GM23338 (cell line): ENCODE results near the gene TRIP4. TPM values are rescaled to one million over a fixed set of nuclear protein-coding genes. Genes with fewer than 3 reads are reported as not detected.

ENCODE experiments used
- ATAC-seq: fragments of 200-7000 bp; cut with Tn5 transposase; 3 replicates; pipeline ENCODE4 v1.9.1; 2020
- DNase-seq: peaks from one replicate; pipeline ENCODE4 v3.0.0-alpha.2; 2015; ENCODE audit warnings: low spot score
- H2AFZ ChIP-seq: fragments of 200-600 bp; sonication (generic); 2 replicates; pipeline ENCODE4 v1.8.0; 2016; ENCODE audit warnings: antibody characterized with exemption, mild to moderate bottlenecking, moderate library complexity
- H3F3A ChIP-seq: fragments of 200-600 bp; sonication (generic); replicated peaks from 2 replicates; pipeline ENCODE4 v1.8.0; 2017; ENCODE audit warnings: antibody characterized with exemption, mixed run types, low read depth
- H3K27ac ChIP-seq: fragments of 200-600 bp; sonication (generic); 2 replicates; pipeline ENCODE4 v1.6.1; 2016; ENCODE audit warnings: low read depth
- H3K27me3 ChIP-seq: fragments of 200-600 bp; sonication (generic); 2 replicates; pipeline ENCODE4 v1.8.0; 2016; ENCODE audit warnings: mild to moderate bottlenecking, mixed run types, moderate library complexity; ENCODE audit not compliant: insufficient read depth
- H3K36me3 ChIP-seq: fragments of 200-600 bp; sonication (generic); 2 replicates; pipeline ENCODE4 v1.8.0; 2016; ENCODE audit warnings: mild to moderate bottlenecking; ENCODE audit not compliant: insufficient read depth
- H3K4me1 ChIP-seq: fragments of 200-600 bp; sonication (generic); 2 replicates; pipeline ENCODE4 v1.8.0; 2016; ENCODE audit warnings: mild to moderate bottlenecking, moderate library complexity; ENCODE audit not compliant: insufficient read depth
- H3K4me2 ChIP-seq: fragments of 200-600 bp; sonication (generic); 2 replicates; pipeline ENCODE4 v1.7.1; 2017; ENCODE audit warnings: mixed run types
- H3K4me3 ChIP-seq: fragments of 200-600 bp; sonication (generic); 2 replicates; pipeline ENCODE4 v1.6.1; 2016; ENCODE audit warnings: mixed run types
- H3K79me2 ChIP-seq: fragments of 200-600 bp; sonication (generic); replicated peaks from 2 replicates; pipeline ENCODE4 v1.8.0; 2017; ENCODE audit warnings: mild to moderate bottlenecking; ENCODE audit not compliant: insufficient read depth
- H3K9me2 ChIP-seq: fragments of 200-600 bp; sonication (generic); 2 replicates; pipeline ENCODE4 v1.8.0; 2017; ENCODE audit not compliant: insufficient read depth
- H4K20me1 ChIP-seq: fragments of 200-600 bp; sonication (generic); replicated peaks from 2 replicates; pipeline ENCODE4 v1.8.0; 2017; ENCODE audit warnings: mild to moderate bottlenecking; ENCODE audit not compliant: insufficient read depth
- H3K27ac Mint-ChIP-seq: 2 replicates; pipeline ENCODE4 v1.8.0; 2020; ENCODE audit warnings: inconsistent platforms, mild to moderate bottlenecking, moderate library complexity, mixed read lengths
- H3K27me3 Mint-ChIP-seq: 3 replicates; pipeline ENCODE4 v1.8.0; 2022; ENCODE audit warnings: low read depth, mild to moderate bottlenecking, moderate library complexity, mixed read lengths, inconsistent platforms; ENCODE audit not compliant: insufficient read depth, poor library complexity
- H3K36me3 Mint-ChIP-seq: 3 replicates; pipeline ENCODE4 v1.8.0; 2021; ENCODE audit warnings: low read depth, mild to moderate bottlenecking, inconsistent platforms, moderate library complexity, mixed read lengths
- H3K4me1 Mint-ChIP-seq: 3 replicates; pipeline ENCODE4 v1.8.0; 2020; ENCODE audit warnings: mild to moderate bottlenecking, inconsistent platforms, mixed read lengths
- H3K4me3 Mint-ChIP-seq: 3 replicates; pipeline ENCODE4 v1.8.0; 2021; ENCODE audit warnings: moderate library complexity, mild to moderate bottlenecking, inconsistent platforms, mixed read lengths
- H3K9me3 Mint-ChIP-seq: 3 replicates; pipeline ENCODE4 v1.8.0; 2020; ENCODE audit warnings: moderate library complexity, mild to moderate bottlenecking, inconsistent platforms, mixed read lengths
- CREB1 ChIP-seq: fragments of 250-450 bp; sonication (Bioruptor Pico); IDR thresholded peaks from 2 replicates; pipeline ENCODE4 v1.5.0; 2020; ENCODE audit warnings: low read depth, mild to moderate bottlenecking, moderate library complexity
- EZH2 ChIP-seq: fragments of 200-600 bp; sonication (generic); IDR thresholded peaks from one replicate; pipeline ENCODE4 v1.8.0; 2017; ENCODE audit warnings: antibody characterized with exemption, mild to moderate bottlenecking, low read depth; ENCODE audit not compliant: unreplicated experiment
- EZH2phosphoT487 ChIP-seq: fragments of 200-600 bp; sonication (generic); IDR thresholded peaks from one replicate; pipeline ENCODE4 v1.8.1; 2018; ENCODE audit warnings: antibody characterized with exemption; ENCODE audit not compliant: unreplicated experiment
- JUNB ChIP-seq: IDR thresholded peaks from one replicate; pipeline ENCODE4 v1.6.1; 2016; ENCODE audit warnings: antibody characterized with exemption; ENCODE audit not compliant: unreplicated experiment
- POLR2AphosphoS5 ChIP-seq: IDR thresholded peaks from 2 replicates; pipeline ENCODE4 v1.6.1; 2016; ENCODE audit warnings: antibody characterized with exemption, low read depth
- STAT1 ChIP-seq: IDR thresholded peaks from one replicate; pipeline ENCODE4 v1.6.1; 2016; ENCODE audit warnings: antibody characterized with exemption; ENCODE audit not compliant: unreplicated experiment
- ZNF114 ChIP-seq: fragments of 250-450 bp; sonication (Bioruptor Pico); IDR thresholded peaks from 2 replicates; pipeline ENCODE4 v1.5.0; 2020; ENCODE audit warnings: mild to moderate bottlenecking, moderate library complexity
- ZNF331 ChIP-seq: fragments of 250-450 bp; sonication (Bioruptor Pico); IDR thresholded peaks from 2 replicates; pipeline ENCODE4 v1.5.0; 2020; ENCODE audit warnings: low read depth, mild to moderate bottlenecking, moderate library complexity
- polyA plus RNA-seq: library from polyadenylated mRNA; unstranded; fragments of >200 nt; fragmentation: Nextera tagmentation; extraction: Ambion mirVana; gene quantifications from 2 replicates; pipeline ENCODE4 v1.2.1, GENCODE V29; 2016
- total RNA-seq: library from RNA; depleted of rRNA; stranded (reverse); fragments of >200 nt; shearing (Covaris generic); gene quantifications from 2 replicates; pipeline ENCODE4 v1.2.3, GENCODE V29; 2014
- TF ChIP-seq, protein P1 (sequence below): IDR thresholded peaks from one replicate; pipeline ENCODE4 v1.6.1; 2018; ENCODE audit warnings: antibody characterized with exemption; ENCODE audit not compliant: unreplicated experiment
- TF ChIP-seq, protein P2 (sequence below): fragments of 250-450 bp; sonication (Bioruptor Pico); IDR thresholded peaks from 2 replicates; pipeline ENCODE4 v1.5.0; 2020; ENCODE audit warnings: mild to moderate bottlenecking, moderate library complexity

The TRIP4 gene
- total and polyA plus RNA-seq, 2 experiments from 2014 or later, result 10.3 to 16.0 TPM

GRCh38 chr15:64423970-64424369, 36.3 kb downstream of the TRIP4 start (continued):
- TF ChIP-seq CREB1 (no peak), EZH2phosphoT487 (no peak), EZH2 (no peak), STAT1 (no peak), POLR2AphosphoS5 (no peak)
- TF ChIP-seq, protein P1, sequence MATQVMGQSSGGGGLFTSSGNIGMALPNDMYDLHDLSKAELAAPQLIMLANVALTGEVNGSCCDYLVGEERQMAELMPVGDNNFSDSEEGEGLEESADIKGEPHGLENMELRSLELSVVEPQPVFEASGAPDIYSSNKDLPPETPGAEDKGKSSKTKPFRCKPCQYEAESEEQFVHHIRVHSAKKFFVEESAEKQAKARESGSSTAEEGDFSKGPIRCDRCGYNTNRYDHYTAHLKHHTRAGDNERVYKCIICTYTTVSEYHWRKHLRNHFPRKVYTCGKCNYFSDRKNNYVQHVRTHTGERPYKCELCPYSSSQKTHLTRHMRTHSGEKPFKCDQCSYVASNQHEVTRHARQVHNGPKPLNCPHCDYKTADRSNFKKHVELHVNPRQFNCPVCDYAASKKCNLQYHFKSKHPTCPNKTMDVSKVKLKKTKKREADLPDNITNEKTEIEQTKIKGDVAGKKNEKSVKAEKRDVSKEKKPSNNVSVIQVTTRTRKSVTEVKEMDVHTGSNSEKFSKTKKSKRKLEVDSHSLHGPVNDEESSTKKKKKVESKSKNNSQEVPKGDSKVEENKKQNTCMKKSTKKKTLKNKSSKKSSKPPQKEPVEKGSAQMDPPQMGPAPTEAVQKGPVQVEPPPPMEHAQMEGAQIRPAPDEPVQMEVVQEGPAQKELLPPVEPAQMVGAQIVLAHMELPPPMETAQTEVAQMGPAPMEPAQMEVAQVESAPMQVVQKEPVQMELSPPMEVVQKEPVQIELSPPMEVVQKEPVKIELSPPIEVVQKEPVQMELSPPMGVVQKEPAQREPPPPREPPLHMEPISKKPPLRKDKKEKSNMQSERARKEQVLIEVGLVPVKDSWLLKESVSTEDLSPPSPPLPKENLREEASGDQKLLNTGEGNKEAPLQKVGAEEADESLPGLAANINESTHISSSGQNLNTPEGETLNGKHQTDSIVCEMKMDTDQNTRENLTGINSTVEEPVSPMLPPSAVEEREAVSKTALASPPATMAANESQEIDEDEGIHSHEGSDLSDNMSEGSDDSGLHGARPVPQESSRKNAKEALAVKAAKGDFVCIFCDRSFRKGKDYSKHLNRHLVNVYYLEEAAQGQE, result no peak

DNA sequence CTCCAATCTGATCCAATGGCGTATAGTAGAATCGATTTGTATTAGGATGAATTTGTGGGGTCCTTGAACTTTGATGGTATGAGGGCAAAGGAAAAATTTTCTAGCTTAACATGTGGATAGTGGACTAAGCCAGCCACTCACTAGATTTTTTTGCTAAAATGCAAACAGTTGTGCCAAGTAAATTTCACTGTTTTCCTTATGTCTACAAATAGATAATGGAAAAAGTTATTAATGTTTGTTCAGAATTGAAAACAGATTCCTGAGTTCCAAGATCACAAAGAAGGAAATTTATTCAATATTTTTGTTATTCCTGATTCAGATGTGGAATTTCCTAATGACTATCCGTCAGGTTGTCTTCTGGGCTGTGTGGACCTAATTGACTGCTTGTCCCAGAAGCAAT, 37.6 kb downstream of the TRIP4 start:
- no peaks in the 10 kb centered on the region for H3F3A ChIP-seq
- H3K4me1 ChIP-seq, result peaks cover 9% of the 10 kb centered on the region
- no peak overlapping the region for H2AFZ ChIP-seq
- no peak for DNase-seq
- no peaks in the 10 kb centered on the region for H3K9me3 Mint-ChIP-seq
- H3K9me2 ChIP-seq, result no peaks in the 10 kb centered on the region
- H3K4me3 Mint-ChIP-seq, result no peak overlapping the region
- peaks cover 5% of the 10 kb centered on the region for H3K27me3 Mint-ChIP-seq
- no peak overlapping the region for H3K4me3 ChIP-seq
- H3K4me1 Mint-ChIP-seq, result peaks cover 9% of the 10 kb centered on the region; the same call in 2 of the 3 replicates
- H3K36me3 Mint-ChIP-seq, result peaks cover 18% of the 10 kb centered on the region; the same call in 2 of the 3 replicates
- no peak overlapping the region for H3K27ac ChIP-seq
- 0 out of 2 replicates have a peak, but pooled peaks cover 7% of the 10 kb centered on the region for H3K27me3 ChIP-seq
- ATAC-seq, result no peak
- H3K79me2 ChIP-seq, result no peaks in the 10 kb centered on the region
- H3K27ac Mint-ChIP-seq, result no peak overlapping the region
- no peak overlapping the region for H3K4me2 ChIP-seq
- no peaks in the 10 kb centered on the region; the same call in 1 of the 2 replicates for H4K20me1 ChIP-seq
- H3K36me3 ChIP-seq, result no peaks in the 10 kb centered on the region
- TF ChIP-seq EZH2phosphoT487 (no peak), POLR2AphosphoS5 (no peak), ZNF114 (CRISPR knock-in tag) (no peak), ZNF331 (no peak), JUNB (no peak)
- TF ChIP-seq, protein P2, sequence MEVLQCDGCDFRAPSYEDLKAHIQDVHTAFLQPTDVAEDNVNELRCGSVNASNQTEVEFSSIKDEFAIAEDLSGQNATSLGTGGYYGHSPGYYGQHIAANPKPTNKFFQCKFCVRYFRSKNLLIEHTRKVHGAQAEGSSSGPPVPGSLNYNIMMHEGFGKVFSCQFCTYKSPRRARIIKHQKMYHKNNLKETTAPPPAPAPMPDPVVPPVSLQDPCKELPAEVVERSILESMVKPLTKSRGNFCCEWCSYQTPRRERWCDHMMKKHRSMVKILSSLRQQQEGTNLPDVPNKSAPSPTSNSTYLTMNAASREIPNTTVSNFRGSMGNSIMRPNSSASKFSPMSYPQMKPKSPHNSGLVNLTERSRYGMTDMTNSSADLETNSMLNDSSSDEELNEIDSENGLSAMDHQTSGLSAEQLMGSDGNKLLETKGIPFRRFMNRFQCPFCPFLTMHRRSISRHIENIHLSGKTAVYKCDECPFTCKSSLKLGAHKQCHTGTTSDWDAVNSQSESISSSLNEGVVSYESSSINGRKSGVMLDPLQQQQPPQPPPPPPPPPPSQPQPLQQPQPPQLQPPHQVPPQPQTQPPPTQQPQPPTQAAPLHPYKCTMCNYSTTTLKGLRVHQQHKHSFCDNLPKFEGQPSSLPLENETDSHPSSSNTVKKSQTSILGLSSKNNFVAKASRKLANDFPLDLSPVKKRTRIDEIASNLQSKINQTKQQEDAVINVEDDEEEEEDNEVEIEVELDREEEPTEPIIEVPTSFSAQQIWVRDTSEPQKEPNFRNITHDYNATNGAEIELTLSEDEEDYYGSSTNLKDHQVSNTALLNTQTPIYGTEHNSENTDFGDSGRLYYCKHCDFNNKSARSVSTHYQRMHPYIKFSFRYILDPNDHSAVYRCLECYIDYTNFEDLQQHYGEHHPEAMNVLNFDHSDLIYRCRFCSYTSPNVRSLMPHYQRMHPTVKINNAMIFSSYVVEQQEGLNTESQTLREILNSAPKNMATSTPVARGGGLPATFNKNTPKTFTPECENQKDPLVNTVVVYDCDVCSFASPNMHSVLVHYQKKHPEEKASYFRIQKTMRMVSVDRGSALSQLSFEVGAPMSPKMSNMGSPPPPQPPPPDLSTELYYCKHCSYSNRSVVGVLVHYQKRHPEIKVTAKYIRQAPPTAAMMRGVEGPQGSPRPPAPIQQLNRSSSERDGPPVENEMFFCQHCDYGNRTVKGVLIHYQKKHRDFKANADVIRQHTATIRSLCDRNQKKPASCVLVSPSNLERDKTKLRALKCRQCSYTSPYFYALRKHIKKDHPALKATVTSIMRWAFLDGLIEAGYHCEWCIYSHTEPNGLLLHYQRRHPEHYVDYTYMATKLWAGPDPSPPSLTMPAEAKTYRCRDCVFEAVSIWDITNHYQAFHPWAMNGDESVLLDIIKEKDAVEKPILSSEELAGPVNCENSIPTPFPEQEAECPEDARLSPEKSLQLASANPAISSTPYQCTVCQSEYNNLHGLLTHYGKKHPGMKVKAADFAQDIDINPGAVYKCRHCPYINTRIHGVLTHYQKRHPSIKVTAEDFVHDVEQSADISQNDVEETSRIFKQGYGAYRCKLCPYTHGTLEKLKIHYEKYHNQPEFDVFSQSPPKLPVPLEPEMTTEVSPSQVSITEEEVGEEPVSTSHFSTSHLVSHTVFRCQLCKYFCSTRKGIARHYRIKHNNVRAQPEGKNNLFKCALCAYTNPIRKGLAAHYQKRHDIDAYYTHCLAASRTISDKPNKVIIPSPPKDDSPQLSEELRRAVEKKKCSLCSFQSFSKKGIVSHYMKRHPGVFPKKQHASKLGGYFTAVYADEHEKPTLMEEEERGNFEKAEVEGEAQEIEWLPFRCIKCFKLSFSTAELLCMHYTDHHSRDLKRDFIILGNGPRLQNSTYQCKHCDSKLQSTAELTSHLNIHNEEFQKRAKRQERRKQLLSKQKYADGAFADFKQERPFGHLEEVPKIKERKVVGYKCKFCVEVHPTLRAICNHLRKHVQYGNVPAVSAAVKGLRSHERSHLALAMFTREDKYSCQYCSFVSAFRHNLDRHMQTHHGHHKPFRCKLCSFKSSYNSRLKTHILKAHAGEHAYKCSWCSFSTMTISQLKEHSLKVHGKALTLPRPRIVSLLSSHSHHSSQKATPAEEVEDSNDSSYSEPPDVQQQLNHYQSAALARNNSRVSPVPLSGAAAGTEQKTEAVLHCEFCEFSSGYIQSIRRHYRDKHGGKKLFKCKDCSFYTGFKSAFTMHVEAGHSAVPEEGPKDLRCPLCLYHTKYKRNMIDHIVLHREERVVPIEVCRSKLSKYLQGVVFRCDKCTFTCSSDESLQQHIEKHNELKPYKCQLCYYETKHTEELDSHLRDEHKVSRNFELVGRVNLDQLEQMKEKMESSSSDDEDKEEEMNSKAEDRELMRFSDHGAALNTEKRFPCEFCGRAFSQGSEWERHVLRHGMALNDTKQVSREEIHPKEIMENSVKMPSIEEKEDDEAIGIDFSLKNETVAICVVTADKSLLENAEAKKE (CRISPR knock-in tag), result no peak
- TF ChIP-seq, protein P1, result no peak
